GM19238 (cell line): Measurements from ENCODE around the gene CRYBA4.

Experiments
- DNase-seq: peaks from one replicate; pipeline ENCODE4 v3.0.0; 2011; ENCODE audit warnings: low spot score; ENCODE audit not compliant: insufficient read length

Gene CRYBA4

DNA sequence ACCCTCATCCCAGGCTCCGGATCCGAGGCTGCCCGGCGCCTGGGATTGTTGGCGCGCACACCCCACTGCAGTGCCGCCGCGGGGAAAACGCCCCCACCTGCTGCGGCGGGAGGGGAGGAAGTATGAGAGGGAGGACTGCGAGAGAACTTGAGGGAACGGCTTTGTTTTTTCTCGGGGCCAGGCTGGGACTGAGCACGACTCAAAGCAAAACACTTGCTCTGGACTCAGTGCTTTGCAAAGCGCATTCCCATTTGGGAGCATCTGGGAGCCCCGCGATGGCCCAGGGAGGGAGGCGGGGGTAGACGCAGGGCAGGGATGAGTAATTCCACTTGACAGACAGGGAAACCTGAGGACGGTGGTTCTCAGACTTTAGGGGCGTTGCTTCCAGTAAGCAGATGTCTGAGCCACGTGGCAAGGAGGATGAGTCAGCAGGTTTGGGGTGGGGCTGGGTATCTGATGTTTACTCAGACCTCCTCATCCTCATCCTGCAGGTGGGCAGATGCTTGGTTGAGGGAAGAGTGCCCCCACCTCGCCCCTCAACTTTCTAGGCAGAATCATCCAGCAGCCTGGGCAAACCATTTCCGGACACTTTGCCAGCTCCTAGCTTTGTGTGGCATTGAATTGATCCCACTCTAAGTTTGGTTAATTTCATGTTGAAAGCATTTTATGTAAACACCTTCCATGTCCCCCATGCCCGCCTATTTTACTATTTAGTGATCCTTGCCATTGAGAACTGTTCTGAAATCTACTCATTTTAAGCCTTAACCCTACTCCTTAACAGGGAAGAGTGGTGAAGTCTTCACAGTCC lies 37.1 kb downstream of the CRYBA4 start:
- DNase-seq, result no peak

DNA sequence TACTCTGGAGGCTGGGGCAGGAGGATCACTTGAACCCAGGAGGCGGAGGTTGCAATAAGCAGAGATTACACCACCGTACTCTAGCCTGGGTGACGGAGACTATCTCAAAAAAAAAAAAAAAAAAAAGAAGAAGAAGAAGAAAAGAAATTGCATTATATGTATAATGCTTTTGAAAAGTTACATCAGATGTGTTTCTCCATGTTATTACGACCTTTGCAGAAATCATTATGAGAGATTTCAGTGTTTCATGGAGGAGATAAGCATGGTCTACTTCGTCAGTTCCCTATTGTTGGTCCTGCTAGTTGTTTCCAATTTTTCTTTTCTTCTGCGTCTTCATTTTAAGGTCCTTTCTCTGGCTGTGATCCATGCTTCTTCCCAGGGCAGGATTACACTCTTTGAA lies 38.6 kb downstream of the CRYBA4 start:
- no peak for DNase-seq

DNA sequence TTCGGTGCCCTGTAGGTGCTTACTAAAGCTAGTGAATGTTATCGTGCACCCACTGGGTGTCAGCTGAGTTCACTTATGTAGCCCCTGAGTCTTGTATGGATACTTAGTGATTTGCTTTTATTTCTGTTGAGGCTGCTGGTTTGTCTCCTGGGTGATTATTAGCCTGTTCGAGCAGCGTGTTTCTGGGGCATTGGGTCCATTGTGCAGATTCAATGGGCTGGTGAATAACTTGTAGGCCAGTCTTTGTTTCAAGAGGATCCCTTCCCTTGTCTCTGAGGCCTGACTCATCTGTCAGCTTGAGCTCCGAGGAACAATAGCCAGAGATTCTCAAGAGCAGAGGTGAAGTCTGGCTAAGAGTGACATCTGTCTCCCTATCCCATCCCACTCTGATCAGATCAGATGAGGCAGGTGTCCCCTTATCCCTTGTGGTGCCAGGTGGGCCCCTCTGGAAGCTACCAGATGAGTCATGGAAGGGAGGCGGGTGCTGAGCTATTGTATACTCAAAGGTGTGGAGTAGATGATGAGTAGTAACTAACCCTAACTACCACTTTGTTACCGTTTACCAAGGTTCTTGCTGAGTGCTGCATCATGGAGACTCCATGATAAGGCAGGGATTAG lies 39.3 kb downstream of the CRYBA4 start:
- no peak for DNase-seq

DNA sequence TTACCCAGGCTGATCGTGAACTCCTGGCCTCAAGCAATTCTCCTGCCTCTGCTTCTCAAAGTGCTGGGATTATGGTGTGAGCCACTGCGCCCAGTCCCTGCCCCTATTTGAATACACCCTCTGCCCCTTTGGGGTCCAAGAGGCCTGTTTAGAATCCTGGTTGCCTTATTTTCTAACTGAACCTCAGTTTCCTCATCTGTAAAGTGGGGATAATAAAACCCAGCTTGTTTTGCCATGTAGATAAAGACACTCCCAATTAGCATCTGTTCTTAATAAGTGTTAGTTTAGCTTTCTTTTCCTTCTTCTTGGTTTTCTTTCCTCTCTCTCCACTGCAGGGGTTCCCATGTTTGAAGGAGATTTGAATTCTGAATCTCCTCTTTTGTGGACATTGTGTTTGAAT lies 40.4 kb downstream of the CRYBA4 start:
- DNase-seq, result no peak

DNA sequence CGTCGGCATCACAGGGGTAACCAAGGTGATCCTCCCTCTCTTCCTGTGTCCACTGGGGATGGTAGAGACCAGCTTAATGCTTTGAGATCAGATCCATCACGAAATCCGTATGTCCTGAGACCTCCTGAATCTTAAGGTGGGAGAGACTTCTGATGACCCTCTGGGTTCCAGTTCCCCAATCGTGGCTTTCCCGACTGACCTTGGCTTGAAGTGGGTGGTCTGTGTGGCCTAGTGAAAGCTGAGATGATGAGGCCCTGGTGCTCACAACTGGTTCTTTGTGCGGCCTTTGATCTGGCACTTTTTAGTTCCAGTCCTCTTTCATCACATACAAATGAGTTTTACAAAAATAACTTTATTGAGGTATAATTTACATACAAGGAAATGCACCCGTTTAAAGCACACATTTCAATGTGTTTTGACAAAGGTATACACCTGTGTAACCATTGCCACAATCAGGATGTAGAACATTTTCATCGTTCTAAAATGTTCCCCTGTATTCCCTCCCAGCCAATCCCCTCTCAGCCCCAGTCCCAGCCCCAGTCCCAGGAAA lies 41.7 kb downstream of the CRYBA4 start:
- DNase-seq, result no peak

DNA sequence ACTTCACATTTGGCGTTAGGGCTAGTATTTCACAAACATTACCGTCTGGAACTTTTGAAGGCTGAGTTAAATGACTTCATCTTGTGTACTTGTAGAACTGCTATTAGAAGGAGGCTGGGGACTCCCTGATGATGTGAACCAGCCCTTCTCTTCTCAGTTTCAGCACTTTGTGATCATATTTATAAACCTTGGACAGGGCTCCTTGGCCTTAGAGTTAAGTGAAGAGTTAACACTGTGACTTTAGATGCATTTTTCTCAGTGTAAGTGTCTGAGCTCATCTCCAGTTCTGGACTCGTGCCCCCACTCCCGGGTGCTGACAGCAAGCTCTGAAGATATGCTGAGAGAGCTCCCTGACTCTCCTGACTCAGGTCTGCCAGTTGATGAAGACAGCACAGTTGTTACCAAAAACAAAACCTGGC lies 44.1 kb downstream of the CRYBA4 start:
- no peak for DNase-seq

DNA sequence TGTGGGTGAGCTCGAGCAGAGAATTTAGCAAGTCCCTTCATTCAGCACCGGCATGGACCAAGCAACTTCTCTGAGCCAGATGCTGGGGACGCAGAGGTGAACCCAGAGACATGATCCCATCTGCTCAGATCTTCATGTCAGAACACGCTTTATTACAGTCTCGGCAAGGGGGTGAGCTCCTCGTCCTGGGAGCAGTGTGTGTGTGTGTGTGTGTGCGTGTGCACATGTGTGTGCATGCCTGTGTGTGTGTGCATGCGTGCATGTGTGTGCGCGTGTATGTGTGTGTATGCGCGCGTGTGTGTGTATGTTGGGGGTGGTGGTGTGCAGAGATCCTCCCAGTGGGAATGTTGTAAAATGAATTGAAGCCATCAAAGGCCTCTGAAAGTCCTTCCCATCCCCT lies 45.4 kb downstream of the CRYBA4 start:
- no peak for DNase-seq

DNA sequence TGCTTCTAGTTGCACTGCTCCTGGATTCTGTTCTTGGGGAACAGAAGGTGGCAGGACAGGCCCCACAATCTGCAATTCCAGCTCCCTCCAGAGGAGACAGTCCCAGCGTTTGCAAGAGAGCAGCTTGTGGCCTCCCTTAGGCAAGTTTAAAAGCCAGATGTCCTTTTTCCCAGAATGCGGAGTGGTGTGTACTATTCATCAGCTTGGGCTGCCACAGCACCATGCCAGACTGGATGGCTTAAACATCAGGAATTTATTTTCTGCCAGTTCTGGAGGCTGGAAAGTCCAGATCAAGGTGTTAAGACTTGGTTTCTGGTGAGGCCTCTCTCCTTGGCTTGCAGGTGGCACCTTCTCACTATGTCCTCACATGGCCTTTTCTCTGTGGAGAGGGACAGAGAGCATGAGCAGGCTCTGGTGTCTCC lies 47.3 kb downstream of the CRYBA4 start:
- no peak for DNase-seq

DNA sequence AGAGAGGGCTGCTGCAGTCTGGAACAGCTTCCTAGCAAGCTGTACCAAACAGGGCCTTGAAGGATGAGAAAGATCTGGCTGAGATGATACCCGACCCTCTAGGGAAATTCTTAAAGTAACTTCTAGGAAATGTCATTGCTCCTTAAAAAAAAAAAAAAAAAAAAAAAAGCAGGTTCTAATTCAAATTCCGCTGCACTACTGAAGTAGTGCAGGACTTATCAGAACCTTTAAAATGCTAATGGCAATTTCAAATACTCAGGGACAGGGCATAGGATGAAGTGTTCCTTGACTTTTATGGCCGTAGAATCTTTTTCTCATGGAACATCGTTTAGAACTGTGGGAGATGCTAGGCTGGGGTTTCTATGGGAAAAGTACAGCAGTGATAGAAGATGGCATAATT lies 48.7 kb downstream of the CRYBA4 start:
- DNase-seq, result no peak

DNA sequence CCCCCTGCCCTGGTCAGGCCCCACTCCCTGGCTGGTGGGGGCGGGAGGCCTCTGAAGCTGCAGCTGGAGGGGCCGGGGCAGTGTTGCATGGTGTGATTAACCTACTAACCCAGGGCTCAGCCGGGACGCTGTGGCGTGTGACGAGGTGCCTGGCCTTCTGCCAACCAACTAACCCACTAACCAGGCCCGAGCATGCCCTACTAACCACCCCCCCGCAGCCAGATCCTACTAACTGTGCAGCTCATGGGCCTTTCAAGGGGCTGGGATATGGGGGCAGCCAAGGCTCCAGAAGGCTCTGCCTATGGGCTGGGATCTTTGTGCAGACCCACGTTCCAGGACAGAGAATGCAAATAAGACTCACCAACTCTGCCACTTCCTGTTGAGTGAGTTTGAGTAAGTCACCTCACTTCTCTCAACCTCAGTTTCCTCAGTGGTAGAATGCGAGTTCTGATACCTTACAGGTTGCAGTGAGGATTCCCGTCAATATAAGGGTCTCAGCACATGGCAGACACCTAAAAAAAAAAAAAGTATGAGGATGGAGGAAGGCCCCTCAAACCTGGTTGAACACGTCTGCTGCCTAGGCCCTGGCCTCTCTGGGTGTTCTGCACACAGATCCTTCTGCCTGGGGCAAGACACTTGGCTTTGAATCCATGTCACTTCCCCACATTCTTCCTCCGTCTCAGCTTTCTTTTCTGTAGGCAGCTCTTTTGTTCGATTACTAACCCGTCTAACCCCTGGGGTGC lies 49.7 kb downstream of the CRYBA4 start:
- DNase-seq, result no peak

DNA sequence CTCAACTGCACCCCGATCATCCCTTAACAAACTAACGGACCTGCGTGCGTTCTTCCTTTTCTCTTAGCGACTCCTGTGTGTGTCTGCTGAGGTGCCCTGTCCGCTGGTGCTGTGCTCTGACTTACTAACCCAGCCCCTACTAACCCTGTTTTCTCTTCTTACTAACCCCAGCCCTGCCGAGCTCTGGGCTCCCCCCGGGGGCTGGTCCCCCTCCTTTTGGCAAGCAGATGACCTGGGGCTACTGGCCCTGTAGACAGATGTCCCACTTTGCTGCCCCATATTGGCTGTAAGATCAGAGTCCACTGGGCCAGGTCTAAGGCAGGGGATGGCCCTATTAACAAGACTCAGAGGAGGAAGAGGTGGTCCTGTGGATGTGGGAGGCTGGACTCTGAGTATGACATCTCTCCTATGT lies 50.3 kb downstream of the CRYBA4 start:
- DNase-seq, result no peak

DNA sequence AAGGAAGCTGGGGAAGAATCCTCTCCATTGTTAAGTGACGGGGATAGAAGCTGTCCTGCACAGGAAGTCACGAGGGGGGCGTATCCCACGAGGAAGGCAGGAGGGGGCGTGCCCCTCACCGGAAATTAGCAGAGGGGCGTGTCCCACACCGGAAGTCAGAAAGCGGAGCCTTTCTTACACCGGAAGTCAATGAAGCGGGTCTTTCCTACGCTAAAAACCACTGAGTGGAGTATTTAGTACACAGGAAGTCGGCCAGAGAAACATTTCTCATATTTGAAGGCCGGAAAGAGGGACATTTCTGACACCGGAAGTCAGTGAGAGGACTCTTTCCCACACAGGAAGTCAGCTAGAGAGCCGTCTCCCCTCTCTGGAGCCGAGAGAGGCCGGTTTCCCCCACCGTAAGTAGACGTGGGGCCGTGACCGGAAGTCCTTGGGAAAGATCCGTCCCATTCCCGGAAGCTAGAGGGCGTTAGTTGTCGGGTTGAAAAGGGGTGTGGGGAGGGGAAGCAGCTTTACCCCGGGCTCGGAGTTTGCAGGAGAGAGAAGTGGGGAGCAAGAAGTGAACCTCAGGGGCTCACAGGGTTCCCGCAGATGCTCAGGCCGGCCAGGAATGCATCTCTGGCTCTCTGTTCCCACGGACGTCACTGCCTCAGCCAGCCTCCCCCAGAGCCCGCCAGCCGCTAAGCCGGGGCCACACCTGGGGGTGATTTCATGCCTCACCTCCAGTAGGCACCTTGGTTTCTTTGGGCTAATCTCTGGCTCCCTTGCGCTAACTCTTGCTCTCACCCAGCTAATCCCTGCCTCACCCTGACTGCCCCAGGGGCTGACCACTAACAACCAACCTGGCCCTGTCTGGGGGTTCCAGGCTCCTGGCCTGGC lies 51.1 kb downstream of the CRYBA4 start:
- peak; percentile 79 for DNase-seq

DNA sequence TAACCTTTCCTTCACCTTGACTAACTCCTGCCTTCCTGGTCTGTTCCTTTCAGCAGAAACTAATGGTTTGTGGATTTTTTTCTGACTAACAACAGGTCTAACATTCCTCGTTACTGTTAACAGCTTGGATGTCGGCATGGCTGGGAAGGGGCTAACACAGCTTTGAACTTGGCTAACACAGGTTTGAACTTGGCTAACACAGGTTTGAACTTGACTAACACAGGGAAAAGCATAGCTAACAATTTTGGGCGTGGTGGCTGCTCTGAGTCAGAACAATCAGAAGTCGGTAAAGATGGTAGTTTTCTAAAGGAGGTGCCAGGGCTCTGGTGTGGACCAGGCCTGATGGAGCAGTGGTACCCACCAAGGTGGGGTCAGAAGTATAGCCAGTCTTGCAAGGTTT lies 51.7 kb downstream of the CRYBA4 start:
- no peak for DNase-seq

DNA sequence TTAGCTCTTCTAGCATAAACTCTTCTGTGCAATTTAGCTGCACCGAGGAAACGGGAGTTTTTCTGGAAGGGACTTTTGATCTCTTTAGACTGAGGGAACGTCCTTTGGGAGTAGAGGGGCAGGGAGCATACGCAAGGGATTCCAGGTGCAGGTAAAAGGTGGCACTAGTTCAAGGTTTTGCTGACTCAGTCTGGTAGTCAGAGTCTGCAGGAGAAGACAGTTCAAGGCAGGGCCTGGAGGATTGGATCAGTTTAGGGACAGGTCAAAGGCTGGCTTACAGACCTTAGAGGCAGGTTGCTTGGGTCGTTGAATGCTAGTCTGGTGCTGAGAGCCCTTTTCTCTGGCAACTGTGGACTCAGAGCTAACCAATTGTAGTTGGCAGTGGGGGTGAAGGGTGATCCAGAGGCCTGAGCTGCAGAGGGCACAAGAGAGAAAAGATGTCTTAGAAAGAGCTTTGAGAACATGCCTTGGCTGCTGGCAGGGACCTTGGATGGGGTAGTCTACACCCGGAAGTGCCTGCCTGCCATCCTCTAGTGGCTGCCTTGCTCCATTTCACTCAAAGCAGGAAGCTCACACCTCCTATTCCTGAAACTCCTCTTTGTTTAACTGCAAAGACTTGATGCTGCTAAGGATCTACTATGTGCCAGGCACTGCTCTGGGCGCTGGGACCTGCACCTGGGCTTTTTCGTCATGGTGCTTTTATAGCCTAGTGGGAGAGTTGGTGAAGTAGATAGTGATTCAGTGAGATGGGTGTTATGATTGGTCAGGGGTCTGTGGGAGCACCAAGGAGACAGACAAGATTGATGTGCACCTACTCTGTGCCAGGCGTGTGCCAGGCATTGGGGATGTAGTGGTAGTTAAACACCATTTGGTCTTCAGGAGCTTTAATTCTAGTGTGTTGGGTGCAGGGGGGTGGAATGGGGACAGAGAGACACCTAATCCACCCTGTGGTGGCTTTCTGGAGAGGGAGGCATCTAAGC lies 52.7 kb downstream of the CRYBA4 start:
- DNase-seq, result no peak

DNA sequence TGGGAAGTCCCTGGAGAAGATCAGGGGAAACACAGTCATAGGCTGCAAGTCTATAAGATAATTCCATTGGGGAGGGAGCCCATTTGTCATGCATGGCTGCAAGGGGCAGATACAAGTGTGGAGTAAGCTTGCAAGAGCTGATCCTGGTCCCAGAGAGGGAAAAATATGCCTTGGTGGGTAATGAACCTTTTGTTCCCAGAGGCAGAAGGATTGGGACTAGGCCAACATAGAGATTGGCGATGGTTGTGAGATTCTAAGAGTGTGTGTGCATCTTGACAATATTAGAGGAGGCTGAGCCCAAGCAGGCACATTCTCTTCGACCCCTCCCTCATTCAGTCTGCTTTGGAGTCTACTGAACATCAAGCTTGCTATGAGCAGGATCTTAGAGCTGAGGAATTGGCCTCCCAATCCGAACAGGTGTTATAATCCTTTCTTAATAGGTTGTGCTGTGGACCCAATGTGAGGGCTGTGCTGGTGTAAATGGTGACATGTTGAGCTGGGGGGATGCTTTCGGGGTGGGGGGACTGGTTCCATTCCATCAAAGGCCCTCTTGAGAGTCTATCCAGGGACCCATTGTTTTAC lies 54.0 kb downstream of the CRYBA4 start:
- DNase-seq, result no peak

DNA sequence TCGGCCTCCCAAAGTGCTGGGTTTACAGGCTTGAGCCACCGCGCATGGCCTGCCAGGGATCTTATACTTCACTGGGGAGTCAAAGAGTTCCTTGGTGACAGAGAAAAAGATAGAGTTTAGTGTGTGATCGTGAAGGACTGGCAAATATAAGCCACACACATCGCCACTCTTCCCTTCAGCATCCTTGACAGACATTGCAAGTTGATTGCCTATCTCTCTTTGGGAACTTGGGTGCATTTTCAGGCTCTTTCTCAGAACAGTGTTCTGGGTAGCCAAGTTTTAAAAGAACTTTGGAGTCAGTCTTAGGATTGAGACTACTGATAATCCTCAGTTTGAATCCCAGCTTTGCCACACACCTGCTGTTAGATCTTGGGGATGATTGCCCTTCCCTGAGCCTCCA lies 55.5 kb downstream of the CRYBA4 start:
- DNase-seq, result no peak

DNA sequence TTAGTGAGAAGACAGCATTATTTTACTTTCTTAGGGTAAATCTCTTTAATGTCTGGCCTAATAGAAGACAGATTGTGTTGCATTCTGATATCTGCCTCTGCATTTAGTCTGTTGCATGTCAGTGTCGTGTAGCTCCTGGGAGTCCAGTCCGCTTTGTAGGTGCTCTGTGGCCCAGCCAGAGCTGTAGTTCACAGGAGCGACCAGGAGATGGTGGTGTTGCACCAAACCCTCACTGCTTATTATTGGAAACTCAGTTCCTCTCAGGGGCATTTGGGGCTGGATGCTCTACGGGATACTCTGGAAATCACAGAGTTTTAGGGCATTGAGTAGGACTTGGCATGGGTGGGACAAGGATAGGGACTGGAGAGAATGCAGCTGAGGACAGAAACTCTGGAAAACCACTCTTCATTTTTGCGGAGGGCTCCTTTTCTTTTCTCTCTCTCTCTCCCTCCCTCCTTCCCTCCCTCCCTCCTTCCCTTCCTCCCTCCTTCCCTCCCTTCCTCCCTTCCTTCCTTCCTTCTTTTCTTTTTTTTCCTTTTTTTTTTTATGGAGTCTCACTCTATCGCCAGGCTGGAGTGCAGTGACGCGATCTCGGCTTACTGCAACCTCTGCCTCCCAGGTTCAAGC lies 57.4 kb downstream of the CRYBA4 start:
- peak; percentile 66 for DNase-seq
